ENCODE data around the gene REX1BD.
"Not testable (repeated sequence)": the region's sequence is repeated elsewhere in the genome, so short reads cannot be mapped to it uniquely, and the experiment has no call there.

Gene REX1BD

DNA sequence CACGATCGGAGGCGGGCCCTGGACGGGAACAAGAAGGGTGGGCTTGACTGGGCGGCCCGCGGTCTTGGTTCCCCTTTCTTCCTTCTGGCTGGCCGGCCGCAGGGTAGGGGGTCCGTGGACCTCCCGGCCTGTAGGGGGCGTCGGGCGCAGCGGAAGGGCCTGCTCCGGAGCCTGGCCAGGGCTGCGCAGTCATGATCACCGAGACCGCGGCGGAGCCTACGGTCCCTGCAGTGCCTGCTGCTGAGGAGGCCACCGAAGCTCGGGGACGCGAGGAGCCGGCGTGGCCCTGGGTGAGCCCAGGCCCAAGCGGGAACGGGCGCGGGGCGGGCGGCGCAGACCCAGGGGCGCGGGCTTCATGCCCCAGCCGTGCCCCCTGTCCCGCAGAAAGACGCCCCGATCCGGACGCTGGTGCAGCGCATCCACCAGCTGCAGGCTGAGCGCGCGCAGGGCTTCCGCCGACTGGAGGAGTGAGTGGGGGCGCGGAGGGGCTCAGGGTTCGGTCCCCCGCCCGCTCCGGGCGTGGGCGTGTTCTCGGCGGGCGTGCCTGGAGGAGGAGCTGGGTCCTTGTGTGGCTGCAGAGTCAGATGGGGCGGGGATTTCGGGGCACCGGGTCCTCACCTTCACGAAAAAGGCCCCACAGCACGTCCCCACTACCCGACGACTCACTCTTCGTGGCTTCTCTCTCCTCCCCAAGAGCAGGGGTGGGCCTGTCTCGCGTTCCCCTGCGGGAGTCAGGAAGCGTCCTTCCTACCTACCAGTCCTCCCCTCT, at the start of gene REX1BD:
TSS of gene REX1BD (plus strand) at position 188 of the 769 bp plus-strand sequence. CDS start at position 192, 4 bp downstream.
- peak; percentile 74 to 79 for DNase-seq (ENCODE audit: low read depth in 1 of 2, low spot score in 1 of 2)

DNA sequence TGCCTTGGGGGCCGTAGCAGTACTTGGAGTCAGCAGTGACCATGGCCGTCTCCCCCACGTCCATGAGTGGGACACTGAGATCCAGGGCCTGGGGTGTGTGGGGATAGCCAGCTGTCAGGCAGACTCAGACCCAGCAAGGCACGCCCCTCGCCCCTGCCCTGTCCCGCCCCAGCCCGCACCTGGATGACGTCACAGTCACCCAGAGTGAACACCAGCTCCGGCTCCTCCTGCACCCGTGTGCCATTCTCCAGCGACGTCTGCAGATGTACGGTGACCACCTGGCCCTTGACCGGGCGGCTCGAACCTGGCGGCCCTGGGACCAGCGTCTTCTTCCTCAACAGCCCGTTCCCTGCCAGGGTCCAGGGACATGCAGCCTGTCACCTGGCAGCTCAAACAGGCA, 49.2 kb upstream of the REX1BD start:
- DNase-seq (ENCODE audit: low read depth in 1 of 2, low spot score in 1 of 2): no peak

DNA sequence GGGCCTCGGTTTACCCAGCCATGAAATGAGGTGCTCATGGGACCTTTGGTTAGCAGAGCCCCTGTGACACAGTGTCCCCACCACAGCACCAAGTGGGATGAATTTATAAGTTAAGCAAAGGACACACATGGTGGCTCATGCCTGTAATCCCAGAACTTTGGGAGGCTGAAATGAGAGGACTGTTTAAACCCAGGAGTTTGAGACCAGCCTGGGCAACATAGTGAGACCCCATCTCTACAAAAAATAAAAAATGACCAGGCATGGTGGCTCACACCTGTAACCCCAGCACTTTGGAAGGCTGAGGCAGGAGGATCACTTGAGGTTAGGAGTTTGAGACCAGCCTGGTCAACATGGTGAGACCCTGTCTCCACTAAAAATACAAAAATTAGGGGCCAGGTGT, 48.4 kb upstream of the REX1BD start:
- not testable (repeated sequence) for DNase-seq (ENCODE audit: low read depth in 1 of 2, low spot score in 1 of 2)

DNA sequence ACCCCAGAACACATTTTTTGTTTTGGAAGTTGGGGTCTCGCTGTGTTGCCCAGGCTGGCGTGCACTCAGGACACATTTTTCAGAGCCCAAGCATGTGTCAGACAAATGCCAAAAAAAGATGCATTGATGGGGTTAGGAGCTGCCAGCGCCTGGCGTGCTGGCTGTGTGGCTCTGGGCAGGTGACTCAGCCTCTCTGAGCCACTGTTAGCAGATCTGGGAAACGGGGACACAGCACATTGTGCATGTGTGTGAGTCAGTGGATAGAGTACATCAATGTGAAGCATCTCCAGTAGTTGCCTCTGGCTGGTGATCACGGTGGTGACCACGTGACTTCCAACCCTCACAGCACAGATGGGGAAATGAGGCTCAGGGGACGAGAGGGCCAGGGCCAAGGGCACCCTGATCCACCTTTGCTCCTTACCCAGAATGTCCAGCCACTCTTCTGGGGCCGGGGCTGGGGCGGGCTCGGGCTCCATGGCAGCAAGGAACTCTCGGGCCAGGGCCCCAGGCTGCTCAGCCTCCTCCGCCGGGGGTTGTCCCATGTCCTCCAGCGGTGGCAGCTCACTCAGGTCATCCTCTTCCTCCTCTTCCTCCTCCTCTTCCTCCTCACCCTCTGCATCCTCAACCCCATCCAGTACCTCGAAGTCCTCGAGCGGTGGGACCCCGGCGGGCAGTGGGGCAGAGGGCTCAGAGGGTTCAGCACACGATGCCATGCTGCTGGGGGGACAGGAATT, 47.2 kb upstream of the REX1BD start:
- no peak for DNase-seq (ENCODE audit: low read depth in 1 of 2, low spot score in 1 of 2)

DNA sequence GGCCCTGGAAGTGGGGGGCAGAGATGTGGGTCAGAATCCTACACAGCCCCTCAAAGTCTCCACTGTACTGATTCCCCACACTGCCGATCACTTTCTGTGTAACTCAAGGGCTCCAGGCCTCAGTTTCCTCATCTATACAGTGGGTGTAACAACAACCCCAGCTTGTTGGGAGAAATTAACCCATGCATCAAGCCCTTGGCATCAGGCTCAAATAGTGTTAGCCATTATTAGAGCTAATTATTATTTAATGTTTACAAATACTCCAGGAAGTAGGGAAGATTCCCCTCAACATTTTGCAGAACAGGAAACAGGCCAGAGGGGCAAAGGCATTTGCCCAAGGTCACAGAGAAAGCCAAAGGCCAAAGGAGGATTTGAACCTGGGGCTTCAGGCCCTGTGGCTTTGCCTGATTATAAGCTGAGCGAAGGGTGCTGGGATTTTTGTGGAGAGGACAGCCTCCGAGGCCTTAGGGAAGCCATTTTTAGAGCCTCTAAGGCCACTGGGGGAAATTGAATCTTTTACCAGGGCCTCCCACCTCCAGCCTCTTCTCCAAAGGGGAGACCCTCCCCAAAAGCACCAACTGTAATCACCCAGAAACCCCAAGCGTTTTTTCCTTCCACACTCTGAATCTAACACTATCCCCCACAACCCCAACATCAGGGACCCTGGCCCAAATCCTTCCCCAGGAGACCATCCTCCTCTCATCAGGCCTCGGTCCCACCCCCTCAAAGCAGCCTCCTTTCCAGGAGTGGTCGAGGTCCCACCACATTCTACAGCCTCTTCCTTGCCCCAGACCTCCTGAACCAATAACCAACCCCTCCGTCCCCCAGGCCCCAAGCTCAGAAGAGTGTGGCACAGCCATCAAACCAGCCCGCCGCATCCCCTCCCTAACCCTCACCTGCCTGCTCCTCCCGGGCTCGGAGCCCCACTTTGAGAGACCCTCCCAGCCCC, 46.3 kb upstream of the REX1BD start:
- no peak for DNase-seq (ENCODE audit: low read depth in 1 of 2, low spot score in 1 of 2)

GRCh38 chr19:18542941-18543813, 45.4 kb upstream of the REX1BD start, which contains the start of gene FKBP8:
FKBP8 (minus strand) TSS chr19:18543573; CDS start chr19:18541970, 1,603 bp downstream.
- DNase-seq (ENCODE audit: low read depth in 1 of 2, low spot score in 1 of 2): peak; percentile 90 to 91

GRCh38 chr19:18543814-18544475, 44.7 kb upstream of the REX1BD start:
- peak; percentile 44 to 49 for DNase-seq (ENCODE audit: low read depth in 1 of 2, low spot score in 1 of 2)

DNA sequence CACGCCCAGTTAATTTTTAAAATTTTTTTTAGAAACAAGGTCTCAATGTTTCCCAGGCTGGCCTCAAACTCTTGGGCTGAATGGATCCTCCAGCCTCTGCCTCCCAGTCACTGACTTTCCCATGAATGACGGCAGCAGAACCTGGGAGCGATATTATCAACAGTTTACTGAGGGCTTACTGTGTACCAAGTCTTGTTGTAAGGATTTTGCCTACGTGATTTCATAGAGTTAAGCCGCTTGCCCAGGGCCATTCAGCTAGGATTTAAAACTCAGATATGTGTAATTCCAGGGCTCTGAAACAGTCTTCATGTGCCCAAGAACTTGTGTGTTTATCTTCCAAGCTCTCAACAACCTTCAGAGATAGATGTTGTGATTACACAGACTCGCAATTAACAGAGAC, 37.0 kb upstream of the REX1BD start:
- DNase-seq (ENCODE audit: low read depth in 1 of 2, low spot score in 1 of 2): no peak

- peak; percentile 95 to 97 for DNase-seq (ENCODE audit: low read depth in 1 of 2, low spot score in 1 of 2)
Observed at GRCh38 chr19:18557411-18558201, 31.0 kb upstream of the REX1BD start, which contains the start of gene KXD1. KXD1 (plus strand) TSS chr19:18557870; CDS start chr19:18562057, 4,187 bp downstream.

- DNase-seq (ENCODE audit: low read depth in 1 of 2, low spot score in 1 of 2): no peak
Observed at GRCh38 chr19:18558202-18558555, 30.4 kb upstream of the REX1BD start.

GRCh38 chr19:18558604-18559003, 30.0 kb upstream of the REX1BD start:
- DNase-seq (ENCODE audit: low read depth in 1 of 2, low spot score in 1 of 2): no peak

DNA sequence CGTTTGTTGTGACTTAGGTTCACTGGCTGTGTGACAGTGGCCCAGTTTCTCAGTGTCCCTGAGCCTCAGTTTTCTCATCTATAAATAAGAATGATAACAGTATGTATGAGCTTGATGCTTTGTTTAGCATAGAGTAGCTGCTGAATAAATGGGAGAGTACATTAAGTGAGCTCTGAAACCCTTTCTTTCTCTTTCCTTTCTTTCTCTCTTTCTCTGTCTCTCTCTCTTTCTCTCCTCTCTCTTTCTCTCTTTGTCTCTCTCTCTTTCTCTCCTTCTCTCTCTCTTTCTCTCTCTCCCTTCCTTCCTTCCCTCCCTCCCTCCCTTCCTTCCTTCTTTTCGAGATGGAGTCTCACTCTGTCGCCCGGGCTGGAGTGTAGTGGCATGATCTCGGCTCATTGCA, 28.9 kb upstream of the REX1BD start:
- no peak for DNase-seq (ENCODE audit: low read depth in 1 of 2, low spot score in 1 of 2)

GRCh38 chr19:18562086-18562485, 26.5 kb upstream of the REX1BD start:
- no peak for DNase-seq (ENCODE audit: low read depth in 1 of 2, low spot score in 1 of 2)

- no peak for DNase-seq (ENCODE audit: low read depth in 1 of 2, low spot score in 1 of 2)
Observed at GRCh38 chr19:18566953-18567352, 21.6 kb upstream of the REX1BD start.

DNA sequence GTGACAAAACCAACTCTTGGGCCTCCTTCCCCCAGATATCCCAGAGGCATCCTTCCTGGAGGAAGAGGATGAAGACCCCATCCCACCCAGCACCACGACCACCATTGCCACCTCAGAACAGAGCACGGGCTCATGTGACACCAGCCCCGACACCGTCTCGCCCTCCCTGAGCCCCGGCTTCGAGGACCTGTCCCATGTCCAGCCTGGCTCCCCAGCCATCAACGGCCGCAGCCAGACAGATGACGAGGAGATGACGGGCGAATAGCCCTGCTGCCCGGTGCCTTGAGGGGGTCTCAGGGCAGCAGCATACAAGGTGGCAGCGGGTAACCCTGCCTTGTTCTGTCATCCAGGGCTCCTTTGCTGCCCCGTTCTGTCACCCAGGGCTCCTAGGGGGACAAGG, 20.2 kb upstream of the REX1BD start:
- DNase-seq (ENCODE audit: low read depth in 1 of 2, low spot score in 1 of 2): no peak

DNA sequence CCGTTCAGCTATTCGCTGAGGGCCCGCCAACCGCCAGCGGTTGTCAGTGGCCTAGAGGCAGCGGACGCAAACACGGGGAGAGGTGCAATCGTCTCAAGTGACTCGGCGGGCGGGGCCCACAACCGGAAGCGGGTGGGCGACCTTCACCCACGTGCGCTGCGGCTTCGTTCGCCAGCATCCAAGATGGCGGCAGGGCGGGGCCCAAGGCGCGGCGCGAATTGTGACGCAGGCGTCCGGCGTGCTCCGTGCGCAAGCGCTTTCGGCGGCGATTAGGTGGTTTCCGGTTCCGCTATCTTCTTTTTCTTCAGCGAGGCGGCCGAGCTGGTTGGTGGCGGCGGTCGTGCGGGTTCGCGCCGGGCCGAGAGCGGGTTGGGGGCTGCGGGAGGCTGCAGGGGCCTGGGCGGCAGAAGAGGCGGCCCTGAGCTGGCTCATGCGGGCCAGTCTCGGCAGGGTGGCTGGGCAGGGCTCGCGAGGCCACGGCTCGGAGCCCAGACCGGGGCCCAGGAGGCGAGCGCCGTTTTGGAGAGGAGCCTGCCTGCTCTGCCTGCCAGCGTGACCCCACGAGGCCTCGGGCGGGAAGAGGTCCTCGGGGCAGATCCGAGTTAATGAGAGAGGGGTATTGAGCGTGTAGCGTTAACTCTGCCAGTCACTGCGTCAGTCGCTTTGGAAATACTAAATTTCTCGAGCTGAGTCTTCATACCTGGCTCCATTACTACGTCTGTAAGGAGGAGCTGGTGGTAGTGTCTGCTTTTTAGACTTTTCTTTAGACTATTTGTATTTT, 16.8 kb upstream of the REX1BD start, which contains the start of gene UBA52:
TSS of gene UBA52 (plus strand) at position 294 of the 781 bp plus-strand sequence. CDS start 1,444 bp downstream, outside the sequence.
- peak; percentile 99 for DNase-seq (ENCODE audit: low read depth in 1 of 2, low spot score in 1 of 2)

DNA sequence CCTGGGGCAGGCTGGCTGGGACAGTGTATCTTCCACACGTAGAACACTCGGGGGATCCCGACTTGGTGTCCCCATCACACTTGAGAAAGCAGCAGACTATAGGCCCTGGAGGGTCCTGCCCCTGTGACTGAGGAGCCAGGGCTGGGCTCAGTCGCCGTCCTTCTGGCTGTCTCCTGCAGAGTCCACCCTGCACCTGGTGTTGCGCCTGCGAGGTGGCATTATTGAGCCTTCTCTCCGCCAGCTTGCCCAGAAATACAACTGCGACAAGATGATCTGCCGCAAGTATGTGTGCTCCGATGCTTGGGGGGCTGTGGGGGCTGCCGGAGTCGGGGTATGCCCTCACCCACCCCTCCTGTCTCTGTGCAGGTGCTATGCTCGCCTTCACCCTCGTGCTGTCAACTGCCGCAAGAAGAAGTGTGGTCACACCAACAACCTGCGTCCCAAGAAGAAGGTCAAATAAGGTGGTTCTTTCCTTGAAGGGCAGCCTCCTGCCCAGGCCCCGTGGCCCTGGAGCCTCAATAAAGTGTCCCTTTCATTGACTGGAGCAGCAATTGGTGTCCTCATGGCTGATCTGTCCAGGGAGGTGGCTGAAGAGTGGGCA, 13.8 kb upstream of the REX1BD start:
- DNase-seq (ENCODE audit: low read depth in 1 of 2, low spot score in 1 of 2): no peak

DNA sequence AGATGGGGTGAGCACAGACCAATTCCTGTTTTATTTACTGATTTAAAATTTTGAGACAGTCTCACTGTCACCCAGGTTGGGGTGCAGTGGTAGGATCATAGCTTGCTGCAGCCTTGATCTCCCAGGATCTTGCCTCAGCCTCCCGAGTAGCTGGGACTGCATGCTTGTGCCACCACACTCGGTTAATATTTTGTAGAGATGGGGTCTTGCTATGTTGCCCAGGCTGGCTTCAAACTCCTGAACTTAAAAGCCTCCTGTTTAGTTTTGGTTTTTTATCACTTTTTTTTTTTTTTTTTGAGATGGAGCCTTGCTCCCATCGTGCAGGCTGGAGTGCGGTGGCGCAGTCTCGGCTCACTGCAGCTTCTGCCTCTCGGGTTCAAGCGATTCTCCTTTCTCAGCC, 12.2 kb upstream of the REX1BD start:
- no peak for DNase-seq (ENCODE audit: low read depth in 1 of 2, low spot score in 1 of 2)

All from activated T-helper 1 cell treated with anti-CD3 and anti-CD28 coated beads, Interleukin-2, amount 50 U/mL, for 16 hours (primary cell).